Stimulated activated CD8-positive, alpha-beta memory T cell treated with anti-CD3 and anti-CD28 coated beads, Interleukin-2, amount 100 ng/mL, for 48 hours (primary cell): ENCODE results near the gene CASP12.

Experiments
- DNase-seq, 2 donors: peaks; one replicate each; pipeline ENCODE4 v3.0.0-alpha.2; 2020; ENCODE audit warnings: low read depth in 2 of 2

CASP12 gene

GRCh38 chr11:104892723-104893511, 5.3 kb downstream of the CASP12 start:
- DNase-seq, result no peak

DNA sequence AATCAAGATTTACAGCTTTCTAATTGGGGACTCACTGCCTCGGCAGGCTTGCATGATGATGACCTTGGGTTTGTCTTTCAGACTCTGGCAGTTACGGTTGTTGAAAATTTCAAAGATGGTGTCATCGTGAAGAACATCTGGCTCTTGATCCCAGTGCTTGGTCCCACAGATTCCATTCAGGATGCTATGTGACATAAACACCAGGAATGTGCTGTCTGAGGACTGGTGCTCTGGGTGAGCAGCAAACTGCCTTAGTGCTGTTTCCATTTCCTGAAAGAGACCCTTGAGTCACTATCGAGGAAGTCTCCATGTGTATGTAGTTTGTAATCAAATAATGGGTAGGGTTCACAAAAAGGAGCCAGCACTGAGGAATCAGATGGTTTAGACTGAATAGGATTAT, 7.1 kb downstream of the CASP12 start:
- DNase-seq, result no peak

GRCh38 chr11:104883342-104883741, 14.9 kb downstream of the CASP12 start:
- DNase-seq, result no peak

DNA sequence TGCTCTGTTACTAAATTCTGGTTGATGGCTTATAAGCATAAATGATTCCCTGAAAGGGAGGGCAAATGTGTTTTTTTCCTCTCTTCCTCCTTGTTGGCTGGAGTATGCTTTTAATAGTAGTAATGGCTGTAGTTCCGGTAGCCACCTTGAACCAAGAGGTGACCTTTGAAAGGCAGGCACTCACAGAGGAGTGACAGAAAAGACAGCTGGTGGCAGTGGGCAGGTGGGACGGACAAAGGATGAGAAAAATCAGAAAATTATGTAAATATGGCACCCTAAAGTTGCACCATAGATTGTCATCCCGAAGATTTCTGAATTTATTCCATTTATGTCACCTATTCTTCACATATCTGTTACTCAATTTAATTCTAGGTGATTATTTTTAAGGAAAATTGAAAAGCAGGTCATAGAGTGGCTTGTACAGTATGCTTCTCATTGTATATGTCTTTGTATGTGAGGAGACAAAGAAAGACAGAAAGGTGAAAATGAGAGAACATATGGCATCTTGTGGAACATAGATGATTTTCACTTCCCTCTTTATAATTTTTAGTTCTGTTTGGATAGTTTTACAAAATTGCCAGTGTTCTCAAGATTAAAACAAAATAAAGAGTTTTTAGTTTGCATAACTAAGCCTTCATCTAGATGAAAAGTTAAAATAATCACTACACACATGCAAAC, 17.0 kb downstream of the CASP12 start:
- no peak for DNase-seq

GRCh38 chr11:104879514-104880190, 18.6 kb downstream of the CASP12 start:
- no peak for DNase-seq

DNA sequence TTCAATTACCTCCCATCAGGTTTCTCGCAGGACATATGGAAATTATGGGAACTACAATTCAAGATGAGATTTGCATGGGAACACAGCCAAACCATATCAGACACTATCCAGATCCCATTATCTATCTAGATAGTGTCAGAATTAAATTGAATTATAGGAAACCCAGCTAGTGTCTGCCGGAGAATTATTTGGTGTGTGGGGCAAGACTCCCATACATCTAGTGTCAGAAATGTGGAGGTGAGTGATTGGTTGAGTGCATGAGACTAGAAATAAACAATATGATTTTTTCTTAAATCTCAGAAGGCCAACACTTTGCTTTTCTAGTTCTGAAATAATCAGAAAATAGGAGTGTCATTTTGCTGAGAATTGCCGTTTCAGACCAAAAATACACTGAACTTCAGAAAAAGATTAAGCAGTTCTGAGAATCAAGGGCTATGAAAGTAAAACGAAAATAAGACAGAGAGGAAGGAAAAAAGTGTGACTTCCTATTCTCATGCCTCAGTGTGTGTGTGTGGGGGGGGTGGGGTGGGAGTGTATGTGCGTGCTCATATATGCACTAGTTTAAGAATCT, 21.3 kb downstream of the CASP12 start:
- no peak for DNase-seq

- DNase-seq, result no peak
Observed at GRCh38 chr11:104876324-104876723, 21.9 kb downstream of the CASP12 start.

- peak in 1 of 2 donors; percentile 2 for DNase-seq
Observed at GRCh38 chr11:104873252-104873651, 25.0 kb downstream of the CASP12 start.

DNA sequence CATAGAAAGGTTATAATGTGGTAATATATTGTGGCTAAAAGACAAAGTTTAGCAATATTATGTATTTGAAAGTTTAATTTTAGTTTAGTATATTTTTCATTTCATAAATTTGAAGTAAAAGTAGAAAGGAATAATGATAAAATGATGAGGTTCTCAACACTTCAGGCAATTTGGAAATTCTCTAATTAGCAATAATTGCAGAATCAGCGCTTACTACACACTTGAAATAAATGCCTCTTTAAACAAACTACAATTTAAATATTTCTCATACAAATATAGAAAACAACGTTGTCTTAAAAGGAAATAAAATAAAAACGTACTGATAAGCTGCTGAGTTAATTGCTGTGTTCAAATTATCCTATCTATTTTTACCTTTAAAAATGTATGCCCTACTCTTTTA, 25.9 kb downstream of the CASP12 start:
- DNase-seq, result no peak

- DNase-seq, result no peak
Observed at GRCh38 chr11:104870910-104871309, 27.4 kb downstream of the CASP12 start.

DNA sequence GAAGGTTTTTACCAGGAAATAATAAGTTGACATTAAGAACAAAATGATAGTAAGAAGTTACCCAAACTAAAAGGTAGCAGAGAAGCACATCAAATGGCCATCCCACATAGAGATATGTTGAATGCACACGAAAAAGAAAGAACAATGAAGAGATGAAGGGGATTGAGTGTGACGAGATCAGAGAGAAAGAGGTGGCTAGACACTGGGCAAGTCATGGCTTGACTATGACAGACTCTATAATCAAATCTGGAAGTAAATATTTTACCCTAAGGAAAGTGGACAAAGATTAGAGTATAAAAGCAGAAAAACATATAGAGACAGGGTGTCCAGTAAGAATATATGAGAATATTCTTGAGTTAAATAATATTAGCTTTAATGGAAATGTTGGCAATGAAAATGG, 31.4 kb downstream of the CASP12 start:
- DNase-seq, result no peak

- DNase-seq, result no peak
Observed at GRCh38 chr11:104858882-104859775, 39.1 kb downstream of the CASP12 start.

- no peak for DNase-seq
Observed at GRCh38 chr11:104856607-104857006, 41.7 kb downstream of the CASP12 start.

DNA sequence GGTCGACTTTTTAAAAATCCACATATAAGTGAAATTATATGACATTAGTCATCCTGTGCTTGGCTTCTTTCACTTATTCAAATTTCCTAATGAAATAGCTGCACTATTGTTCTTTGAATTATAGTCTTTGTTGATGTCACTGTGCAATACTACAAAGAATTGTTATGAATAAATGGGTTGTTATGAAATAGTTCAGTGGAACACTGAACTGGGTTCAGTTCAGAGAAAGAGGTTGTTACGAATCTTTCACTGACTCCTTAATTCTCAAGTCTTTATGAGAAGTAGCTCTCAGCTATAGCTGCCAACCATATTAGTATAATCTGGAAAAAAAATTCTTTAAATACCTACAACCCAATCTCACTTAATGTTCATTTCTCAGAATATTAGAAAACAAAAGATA, 42.3 kb downstream of the CASP12 start:
- DNase-seq, result no peak

- DNase-seq, result no peak
Observed at GRCh38 chr11:104853276-104853675, 45.0 kb downstream of the CASP12 start.

GRCh38 chr11:104852811-104853210, 45.4 kb downstream of the CASP12 start:
- no peak for DNase-seq

GRCh38 chr11:104846216-104846615, 52.0 kb downstream of the CASP12 start:
- DNase-seq, result no peak

DNA sequence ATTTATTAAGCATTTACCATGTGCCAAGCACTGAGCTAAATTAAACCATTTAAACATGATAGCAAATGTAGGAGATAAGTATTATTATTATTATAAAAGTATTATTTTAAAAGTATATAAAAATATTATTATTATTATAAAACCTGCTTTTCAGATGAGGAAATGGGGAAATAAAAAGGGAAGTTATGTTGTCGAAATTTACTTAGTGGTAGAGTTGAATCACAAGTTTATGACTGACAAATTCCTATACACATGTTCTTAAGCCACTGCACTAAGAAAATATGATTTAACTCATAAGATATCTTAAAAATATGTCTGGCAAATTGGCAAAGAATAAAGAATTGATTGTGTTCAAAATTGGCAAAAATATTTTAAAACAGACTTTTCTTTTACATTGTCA, 53.8 kb downstream of the CASP12 start:
- DNase-seq, result no peak

GRCh38 chr11:104843150-104843836, 55.0 kb downstream of the CASP12 start:
- DNase-seq, result no peak

DNA sequence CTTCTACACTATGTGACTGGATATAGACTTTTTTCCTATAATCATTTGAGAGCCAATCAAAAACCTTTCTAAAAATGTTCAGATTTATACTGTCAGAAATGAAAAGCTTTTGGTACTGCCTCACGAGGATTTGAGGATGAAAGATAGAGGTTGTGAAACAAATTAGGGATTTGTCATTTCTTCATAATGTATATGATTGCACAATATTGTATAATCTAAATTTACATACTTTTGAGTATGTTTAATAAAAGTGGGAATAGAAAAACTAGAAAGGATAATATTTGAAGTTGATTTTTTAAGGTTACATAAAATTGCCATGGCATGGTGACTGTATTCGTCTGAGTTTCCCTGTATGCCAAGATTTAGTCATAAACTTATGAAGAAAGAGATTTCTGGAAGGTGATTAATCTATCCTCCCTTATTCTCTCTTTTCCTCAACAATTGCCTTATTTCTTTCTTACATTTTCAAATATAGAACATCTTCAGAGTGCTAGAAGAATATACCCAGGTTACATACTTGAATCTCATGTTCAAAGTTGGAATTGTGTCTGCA, 56.2 kb downstream of the CASP12 start:
- no peak for DNase-seq

DNA sequence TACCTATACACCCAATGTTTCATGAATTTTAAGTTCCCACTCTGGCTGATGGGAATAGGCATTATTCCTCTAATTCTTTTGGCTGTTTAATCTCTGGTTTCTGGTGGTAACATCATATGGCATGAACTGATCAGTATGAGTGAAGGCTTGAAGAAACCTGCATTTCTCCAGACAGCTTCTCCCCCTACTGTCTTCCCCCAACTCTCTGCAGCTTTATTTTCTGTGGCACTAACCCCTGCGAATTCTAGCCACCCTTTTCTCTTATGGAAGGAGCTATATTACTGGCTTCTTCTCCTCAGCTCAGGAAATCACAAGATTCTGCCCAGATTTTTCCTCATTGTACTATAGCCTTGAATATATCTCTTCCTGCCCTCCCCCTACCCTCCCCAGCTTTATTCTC, 57.1 kb downstream of the CASP12 start:
- DNase-seq, result no peak
